Measurements from ENCODE around the gene CAMK4. TPM values are rescaled to one million over a fixed set of nuclear protein-coding genes. Genes with fewer than 3 reads are reported as not detected.

Gene CAMK4
- total RNA-seq (1 to 10 TPM in 5 of 7 donors, under 1 TPM in 2; 0.36 to 5.0 (median 1.7) TPM), polyA plus RNA-seq (1 to 10 TPM in 1 of 2 donors, under 1 TPM in 1; 0.58 to 1.0 TPM)
- long read RNA-seq, donor 1, full-length matches to known transcripts = 3 of 4 reads
- long read RNA-seq, donor 1, partial matches to known transcripts = 1 of 4 reads
- long read RNA-seq, donor 1, other reads (novel, unspliced or antisense) = 0 of 4 reads
- long read RNA-seq, donor 2, full-length matches to known transcripts = 3 of 3 reads
- long read RNA-seq, donor 2, partial matches to known transcripts = 0 of 3 reads
- long read RNA-seq, donor 2, other reads (novel, unspliced or antisense) = 0 of 3 reads
- long read RNA-seq, donor 3 = 0 reads

GRCh38 chr5:111223787-111224560 is at the start of gene CAMK4:
CAMK4 (plus strand) TSS chr5:111224384; CDS start chr5:111224484, 100 bp downstream.
- H3K9me3 ChIP-seq = no peaks in the 10 kb centered on the region
- H3K4me3 ChIP-seq = peak within 1 kb of the TSS; percentile 53
- 1% methylated on average over 49 to 89 of the region's 89 CpGs for WGBS, 3 donors
- TF ChIP-seq POLR2A (IDR thresholded peaks at IDR 0.05) (no peak), EP300 (IDR thresholded peaks at IDR 0.05) (no peak)
- TF ChIP-seq, protein P1, sequence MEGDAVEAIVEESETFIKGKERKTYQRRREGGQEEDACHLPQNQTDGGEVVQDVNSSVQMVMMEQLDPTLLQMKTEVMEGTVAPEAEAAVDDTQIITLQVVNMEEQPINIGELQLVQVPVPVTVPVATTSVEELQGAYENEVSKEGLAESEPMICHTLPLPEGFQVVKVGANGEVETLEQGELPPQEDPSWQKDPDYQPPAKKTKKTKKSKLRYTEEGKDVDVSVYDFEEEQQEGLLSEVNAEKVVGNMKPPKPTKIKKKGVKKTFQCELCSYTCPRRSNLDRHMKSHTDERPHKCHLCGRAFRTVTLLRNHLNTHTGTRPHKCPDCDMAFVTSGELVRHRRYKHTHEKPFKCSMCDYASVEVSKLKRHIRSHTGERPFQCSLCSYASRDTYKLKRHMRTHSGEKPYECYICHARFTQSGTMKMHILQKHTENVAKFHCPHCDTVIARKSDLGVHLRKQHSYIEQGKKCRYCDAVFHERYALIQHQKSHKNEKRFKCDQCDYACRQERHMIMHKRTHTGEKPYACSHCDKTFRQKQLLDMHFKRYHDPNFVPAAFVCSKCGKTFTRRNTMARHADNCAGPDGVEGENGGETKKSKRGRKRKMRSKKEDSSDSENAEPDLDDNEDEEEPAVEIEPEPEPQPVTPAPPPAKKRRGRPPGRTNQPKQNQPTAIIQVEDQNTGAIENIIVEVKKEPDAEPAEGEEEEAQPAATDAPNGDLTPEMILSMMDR (IDR thresholded peaks at IDR 0.05) = no peak
- intact Hi-C loops (cut with DNase I) = no loop called here
- peaks cover 2% of the 10 kb centered on the region for H3K4me1 ChIP-seq (ENCODE audit: insufficient read depth)
- no peak within 1 kb of the TSS for H3K27ac ChIP-seq
- no peaks in the 10 kb centered on the region for H3K36me3 ChIP-seq
- H3K27me3 ChIP-seq = no peaks in the 10 kb centered on the region
- peak; percentile 58 to 78 (median 75) for DNase-seq

DNA sequence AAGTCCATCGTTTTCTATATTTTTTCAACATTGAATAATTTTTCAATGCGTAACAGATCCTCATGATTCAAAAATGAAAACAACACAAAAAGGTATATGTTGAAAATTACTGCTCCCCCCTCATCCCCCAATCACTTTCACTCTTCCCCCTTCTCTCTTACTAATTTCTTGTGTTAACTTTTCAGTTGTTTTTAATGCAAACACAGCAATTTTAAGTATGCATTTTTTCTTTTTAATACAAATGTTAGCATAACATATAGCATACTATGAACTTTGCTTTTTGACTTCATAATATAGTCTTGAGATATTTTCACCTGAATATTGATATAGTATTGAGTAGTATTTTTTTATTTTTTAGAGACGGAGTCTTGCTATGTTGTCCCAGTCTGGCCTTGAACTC is 41.1 kb upstream of the CAMK4 start:
- 59 to 77% (median 77%) methylated on average over 3 of the region's 3 CpGs for WGBS, 3 donors
- H3K4me1 ChIP-seq (ENCODE audit: insufficient read depth) = no peaks in the 10 kb centered on the region
- H3K4me3 ChIP-seq = no peak overlapping the region
- H3K9me3 ChIP-seq = no peaks in the 10 kb centered on the region
- no peak overlapping the region for H3K27ac ChIP-seq
- intact Hi-C loops (cut with DNase I) = no loop called here
- H3K27me3 ChIP-seq = no peaks in the 10 kb centered on the region
- no peak for TF ChIP-seq POLR2A (IDR thresholded peaks at IDR 0.05)
- TF ChIP-seq, protein P1 (IDR thresholded peaks at IDR 0.05) = no peak
- TF ChIP-seq EP300 (IDR thresholded peaks at IDR 0.05) = no peak
- H3K36me3 ChIP-seq = no peaks in the 10 kb centered on the region
- no peak for DNase-seq

- intact Hi-C loops (cut with DNase I) = no loop called here
- no peaks in the 10 kb centered on the region for H3K4me1 ChIP-seq (ENCODE audit: insufficient read depth)
- H3K9me3 ChIP-seq = no peaks in the 10 kb centered on the region
- H3K36me3 ChIP-seq = no peaks in the 10 kb centered on the region
- TF ChIP-seq POLR2A (IDR thresholded peaks at IDR 0.05) = no peak
- TF ChIP-seq EP300 (IDR thresholded peaks at IDR 0.05) = no peak
- TF ChIP-seq, protein P1 (IDR thresholded peaks at IDR 0.05) = no peak
- no peak overlapping the region for H3K4me3 ChIP-seq
- DNase-seq = no peak
- WGBS, 3 donors = 54 to 68% (median 65%) methylated on average over 1 of the region's 1 CpG
- H3K27ac ChIP-seq = no peak overlapping the region
- no peaks in the 10 kb centered on the region for H3K27me3 ChIP-seq
Observed at GRCh38 chr5:111187079-111187478, 37.1 kb upstream of the CAMK4 start.

- 62 to 70% (median 68%) methylated on average over 1 of the region's 1 CpG for WGBS, 3 donors
- Histone ChIP-seq H3K9me3 (no peaks in the 10 kb centered on the region), H3K36me3 (no peaks in the 10 kb centered on the region), H3K4me3 (no peak overlapping the region), H3K27me3 (no peaks in the 10 kb centered on the region), H3K27ac (no peak overlapping the region), H3K4me1 (ENCODE audit: insufficient read depth) (no peaks in the 10 kb centered on the region)
- no peak for TF ChIP-seq EP300 (IDR thresholded peaks at IDR 0.05)
- TF ChIP-seq POLR2A (IDR thresholded peaks at IDR 0.05) = no peak
- TF ChIP-seq, protein P1 (IDR thresholded peaks at IDR 0.05) = no peak
- DNase-seq = no peak
- intact Hi-C loops (cut with DNase I) = no loop called here
Observed at GRCh38 chr5:111194053-111194452, 30.1 kb upstream of the CAMK4 start.
